PC-3 (cell line): ENCODE results near the gene PTH1R. TPM values are rescaled to one million over a fixed set of nuclear protein-coding genes. Genes with fewer than 3 reads are reported as not detected.

Source experiments
- ATAC-seq: fragments of 200-7000 bp; cut with Tn5 transposase; 2 replicates; pipeline ENCODE4 v1.9.1; 2020; ENCODE audit warnings: mild to moderate bottlenecking, moderate library complexity
- BruUV-seq: library from RNA; stranded (reverse); fragments of 400-500 nt; replicated peaks from 2 replicates; lab custom pipeline; 2021; lab: Mats Ljungman, UMichigan
- CTCF ChIA-PET: fragments of 300-600 bp; sonication (Branson Sonifier 250); formaldehyde crosslinking; loops from one replicate; lab custom pipeline; 2022; ENCODE audit warnings: antibody characterized with exemption; lab: Charles Lee
- POLR2A ChIA-PET: fragments of 300-600 bp; sonication (Branson Sonifier 250); formaldehyde crosslinking; loops from one replicate; lab custom pipeline; 2022; ENCODE audit warnings: antibody characterized with exemption; ENCODE audit not compliant: unreplicated experiment; lab: Charles Lee
- DNase-seq: peaks from one replicate; pipeline ENCODE4 v3.0.0-alpha.2; 2015
- H2AFZ ChIP-seq: fragments of 300-600 bp; sonication (generic); 2 replicates; pipeline ENCODE4 v1.6.0; 2016; ENCODE audit warnings: antibody characterized with exemption, low read length
- H3F3A ChIP-seq: fragments of 300-600 bp; sonication (generic); one replicate; pipeline ENCODE4 v1.6.0; 2017; ENCODE audit warnings: antibody characterized with exemption, low read length, control low read depth, mild to moderate bottlenecking; ENCODE audit not compliant: unreplicated experiment
- H3K27ac ChIP-seq: fragments of 300-600 bp; sonication (generic); 2 replicates; pipeline ENCODE4 v1.5.1; 2016; ENCODE audit warnings: mild to moderate bottlenecking, low read length
- H3K27me3 ChIP-seq: fragments of 300-600 bp; sonication (generic); 2 replicates; pipeline ENCODE4 v1.6.1; 2016; ENCODE audit warnings: low read length, mixed read lengths
- H3K36me3 ChIP-seq: fragments of 300-600 bp; sonication (generic); 2 replicates; pipeline ENCODE4 v1.6.1; 2016; ENCODE audit warnings: low read depth, mixed run types, low read length, mixed read lengths
- H3K4me1 ChIP-seq: fragments of 300-600 bp; sonication (generic); 2 replicates; pipeline ENCODE4 v1.5.1; 2016; ENCODE audit warnings: low read length; ENCODE audit not compliant: insufficient read depth
- H3K4me2 ChIP-seq: fragments of 300-600 bp; sonication (generic); 2 replicates; pipeline ENCODE4 v1.6.0; 2016; ENCODE audit warnings: low read length
- H3K4me3 ChIP-seq: fragments of 300-600 bp; sonication (generic); 2 replicates; pipeline ENCODE4 v1.5.1; 2016; ENCODE audit warnings: mild to moderate bottlenecking, low read length, mixed read lengths
- H3K79me2 ChIP-seq: fragments of 300-600 bp; sonication (generic); 2 replicates; pipeline ENCODE4 v1.6.1; 2017; ENCODE audit warnings: low read length, mixed read lengths
- H3K9ac ChIP-seq: fragments of 300-600 bp; sonication (generic); 2 replicates; pipeline ENCODE4 v1.6.0; 2016; ENCODE audit warnings: mild to moderate bottlenecking, low read length
- H3K9me2 ChIP-seq: fragments of 300-600 bp; sonication (generic); replicated peaks from 2 replicates; pipeline ENCODE4 v1.6.1; 2016; ENCODE audit warnings: mixed run types, low read length, mixed read lengths
- H3K9me3 ChIP-seq: fragments of 300-600 bp; sonication (generic); 2 replicates; pipeline ENCODE4 v1.6.1; 2016; ENCODE audit warnings: low read length, mixed read lengths
- H4K20me1 ChIP-seq: fragments of 300-600 bp; sonication (generic); 2 replicates; pipeline ENCODE4 v1.6.1; 2016; ENCODE audit warnings: low read length, mixed read lengths
- EZH2 ChIP-seq: fragments of 300-600 bp; sonication (generic); IDR thresholded peaks from one replicate; pipeline ENCODE4 v1.6.1; 2017; ENCODE audit warnings: antibody characterized with exemption, mild to moderate bottlenecking, low read length; ENCODE audit not compliant: unreplicated experiment
- EZH2phosphoT487 ChIP-seq: fragments of 300-600 bp; sonication (generic); IDR thresholded peaks from 2 replicates; pipeline ENCODE4 v1.6.1; 2018; ENCODE audit warnings: mild to moderate bottlenecking, antibody characterized with exemption, low read length, borderline replicate concordance
- intact Hi-C: fragments of 100-400 bp; cut with micrococcal nuclease; formaldehyde crosslinking; loops from 2 replicates; pipeline ENCODE4 v1.9.0; 2023
- total RNA-seq: library from RNA; depleted of rRNA; stranded (reverse); fragments of >200 nt; gene quantifications from 2 replicates; pipeline ENCODE4 v1.2.3, GENCODE V29; 2014
- TF ChIP-seq, protein P1 (sequence below): fragments of 300-600 bp; sonication (generic); conservative IDR thresholded peaks from 2 replicates; pipeline ENCODE4 v1.5.1; 2017; ENCODE audit warnings: antibody characterized with exemption, low read depth, mild to moderate bottlenecking, low read length

Gene PTH1R
- total RNA-seq, 1 experiment from 2014 or later, result not detected

DNA sequence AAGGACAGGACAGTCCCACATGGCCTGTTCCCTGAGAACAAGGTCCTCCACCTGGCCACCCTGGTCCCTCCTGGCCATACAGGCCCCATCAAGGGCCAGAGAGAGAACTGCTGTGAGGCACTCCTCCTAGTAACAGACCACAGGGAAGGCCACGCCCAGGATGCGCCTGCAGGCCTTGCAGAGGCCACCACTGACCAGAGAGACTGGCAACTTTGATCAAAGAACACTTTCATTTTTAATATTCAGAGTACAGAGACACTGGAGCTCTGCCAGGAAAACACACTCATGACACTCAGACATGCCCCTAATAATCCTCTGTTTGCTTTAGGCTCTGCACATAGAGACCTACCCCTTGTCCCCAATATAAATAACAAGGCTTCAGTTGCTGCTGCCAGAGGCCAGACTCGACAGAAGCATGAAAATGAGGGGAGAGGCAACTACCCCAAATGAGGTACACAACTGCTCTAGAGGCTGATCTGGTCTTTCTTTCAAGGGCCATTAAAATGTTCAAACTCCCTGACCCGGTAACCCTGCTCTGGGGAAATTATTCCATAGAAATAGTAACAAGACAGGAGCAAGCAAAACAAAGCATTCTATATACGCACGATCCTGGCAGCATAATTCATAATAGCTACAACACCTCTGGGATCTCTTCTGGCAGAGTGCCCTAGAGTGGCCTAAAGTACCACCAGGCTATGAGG is 54.3 kb downstream of the PTH1R start:
- H3K4me1 ChIP-seq, result peaks cover 67% of the 10 kb centered on the region
- H3K9ac ChIP-seq, result no peak overlapping the region
- peaks cover 31% of the 10 kb centered on the region for H3K36me3 ChIP-seq
- POLR2A ChIA-PET, result no interaction called here
- intact Hi-C loops, result no loop called here
- 0 out of 2 replicates have a peak, but pooled peaks cover 17% of the 10 kb centered on the region for H4K20me1 ChIP-seq
- peak overlapping the region; percentile 51 for H3K27ac ChIP-seq
- H3K4me3 ChIP-seq, result no peak overlapping the region
- H3K9me2 ChIP-seq, result no peaks in the 10 kb centered on the region
- H3K9me3 ChIP-seq, result no peaks in the 10 kb centered on the region
- CTCF ChIA-PET, result interaction anchor here (0.9 kb wide), 1 partner anchor 22 kb away, joined by 3 read pairs; no protein-coding TSS in a partner anchor
- ATAC-seq (peak; percentile 59), DNase-seq (peak; percentile 79)
- no peaks in the 10 kb centered on the region for H3K27me3 ChIP-seq
- peaks cover 10% of the 10 kb centered on the region for H3F3A ChIP-seq
- TF ChIP-seq, protein P1, sequence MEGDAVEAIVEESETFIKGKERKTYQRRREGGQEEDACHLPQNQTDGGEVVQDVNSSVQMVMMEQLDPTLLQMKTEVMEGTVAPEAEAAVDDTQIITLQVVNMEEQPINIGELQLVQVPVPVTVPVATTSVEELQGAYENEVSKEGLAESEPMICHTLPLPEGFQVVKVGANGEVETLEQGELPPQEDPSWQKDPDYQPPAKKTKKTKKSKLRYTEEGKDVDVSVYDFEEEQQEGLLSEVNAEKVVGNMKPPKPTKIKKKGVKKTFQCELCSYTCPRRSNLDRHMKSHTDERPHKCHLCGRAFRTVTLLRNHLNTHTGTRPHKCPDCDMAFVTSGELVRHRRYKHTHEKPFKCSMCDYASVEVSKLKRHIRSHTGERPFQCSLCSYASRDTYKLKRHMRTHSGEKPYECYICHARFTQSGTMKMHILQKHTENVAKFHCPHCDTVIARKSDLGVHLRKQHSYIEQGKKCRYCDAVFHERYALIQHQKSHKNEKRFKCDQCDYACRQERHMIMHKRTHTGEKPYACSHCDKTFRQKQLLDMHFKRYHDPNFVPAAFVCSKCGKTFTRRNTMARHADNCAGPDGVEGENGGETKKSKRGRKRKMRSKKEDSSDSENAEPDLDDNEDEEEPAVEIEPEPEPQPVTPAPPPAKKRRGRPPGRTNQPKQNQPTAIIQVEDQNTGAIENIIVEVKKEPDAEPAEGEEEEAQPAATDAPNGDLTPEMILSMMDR, result no peak
- TF ChIP-seq EZH2phosphoT487 (no peak), EZH2 (no peak)
- no peak overlapping the region for H2AFZ ChIP-seq
- peak overlapping the region; percentile 40 for H3K4me2 ChIP-seq
- peaks cover 92% of the 10 kb centered on the region for H3K79me2 ChIP-seq
- no TSS peak for BruUV-seq

DNA sequence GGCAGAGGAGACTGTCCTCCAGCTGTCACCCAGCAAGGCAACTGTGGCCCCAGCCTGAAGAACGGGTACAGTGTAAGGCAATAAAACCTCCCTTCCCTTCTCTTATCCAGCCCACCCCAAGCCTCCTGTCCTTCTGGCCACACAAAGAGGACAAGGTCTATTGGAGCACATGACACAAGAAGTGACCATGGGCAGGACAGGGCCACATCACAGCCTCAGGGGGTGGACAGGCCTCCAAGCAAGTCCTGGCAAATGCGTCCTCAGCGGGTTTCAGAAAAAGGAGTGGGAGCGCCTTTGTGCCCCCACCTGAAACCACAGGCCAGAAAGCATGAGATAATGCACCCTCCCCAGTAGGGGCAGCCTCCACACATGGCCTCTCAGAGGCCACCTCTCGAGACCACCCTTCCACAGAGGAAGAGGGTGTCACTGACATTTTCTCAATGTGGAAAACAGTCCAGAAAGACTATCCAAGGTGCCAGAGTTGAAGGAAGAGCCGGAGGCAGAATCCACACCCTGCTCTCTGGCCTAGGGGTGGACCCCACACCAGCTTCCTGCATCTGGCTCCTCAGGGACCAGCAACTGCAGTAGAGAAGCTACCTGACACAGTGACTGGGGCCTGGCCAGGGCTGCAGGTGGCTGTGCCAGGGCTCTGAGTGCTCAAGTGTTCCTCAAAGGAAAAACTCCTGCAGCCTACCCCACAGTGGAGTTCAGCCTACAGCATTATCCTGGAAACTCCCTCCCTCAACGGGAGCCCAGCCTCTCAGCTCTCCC is 55.1 kb downstream of the PTH1R start:
- POLR2A ChIA-PET, result no interaction called here
- CTCF ChIA-PET, result interaction anchor here (1.0 kb wide), 1 partner anchor 66 kb away, joined by 4 read pairs; no protein-coding TSS in a partner anchor
- intact Hi-C loops, result no loop called here
- BruUV-seq, result no TSS peak
- no peak overlapping the region for H2AFZ ChIP-seq
- H3K36me3 ChIP-seq, result peaks cover 30% of the 10 kb centered on the region
- H3K27me3 ChIP-seq, result no peaks in the 10 kb centered on the region
- peaks cover 10% of the 10 kb centered on the region for H3F3A ChIP-seq
- no peak overlapping the region for H3K9ac ChIP-seq
- peaks cover 68% of the 10 kb centered on the region for H3K4me1 ChIP-seq
- 0 out of 2 replicates have a peak, but pooled peaks cover 17% of the 10 kb centered on the region for H4K20me1 ChIP-seq
- TF ChIP-seq, protein P1, result no peak
- TF ChIP-seq EZH2phosphoT487, result no peak
- TF ChIP-seq EZH2, result no peak
- peak overlapping the region; percentile 51 for H3K27ac ChIP-seq
- no peaks in the 10 kb centered on the region for H3K9me2 ChIP-seq
- ATAC-seq, result no peak
- no peak for DNase-seq
- H3K4me2 ChIP-seq, result peak overlapping the region; percentile 40
- no peaks in the 10 kb centered on the region for H3K9me3 ChIP-seq
- peaks cover 92% of the 10 kb centered on the region for H3K79me2 ChIP-seq
- no peak overlapping the region for H3K4me3 ChIP-seq
